ENCODE results near the gene MTHFS. TPM values are rescaled to one million over a fixed set of nuclear protein-coding genes. Genes with fewer than 3 reads are reported as not detected.

MTHFS gene
- total RNA-seq, 1 experiment from 2014 or later, result 8.7 TPM

DNA sequence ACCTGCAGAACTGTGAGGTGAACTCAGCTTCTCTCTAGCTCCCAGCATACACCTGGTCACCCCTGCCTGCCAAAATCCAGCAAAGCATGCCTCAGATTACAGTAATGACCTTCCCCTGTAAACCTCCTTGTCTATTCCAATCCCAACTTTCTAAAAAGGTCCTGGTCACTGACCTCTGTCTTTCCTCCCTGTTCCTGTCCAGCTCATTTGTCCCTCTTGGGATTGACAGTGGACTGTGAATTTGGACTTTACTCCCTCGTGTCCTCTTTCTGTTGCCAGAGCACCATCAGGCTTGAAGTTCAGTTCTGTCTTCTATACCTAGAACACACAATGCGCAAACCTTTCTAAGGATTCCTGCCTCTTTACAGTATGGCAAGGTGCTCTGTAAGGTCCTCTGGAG lies 50.3 kb downstream of the MTHFS start:
- POLR2A ChIA-PET (ENCODE audit: low non-redundant PET), result no interaction called here
- BruUV-seq (replicated peaks), result no TSS peak
- intact Hi-C loops (cut with micrococcal nuclease; ENCODE audit: unreplicated experiment), result loop anchor here (5.0 kb wide), 1 partner anchor 249 kb away; no protein-coding TSS in a partner anchor

DNA sequence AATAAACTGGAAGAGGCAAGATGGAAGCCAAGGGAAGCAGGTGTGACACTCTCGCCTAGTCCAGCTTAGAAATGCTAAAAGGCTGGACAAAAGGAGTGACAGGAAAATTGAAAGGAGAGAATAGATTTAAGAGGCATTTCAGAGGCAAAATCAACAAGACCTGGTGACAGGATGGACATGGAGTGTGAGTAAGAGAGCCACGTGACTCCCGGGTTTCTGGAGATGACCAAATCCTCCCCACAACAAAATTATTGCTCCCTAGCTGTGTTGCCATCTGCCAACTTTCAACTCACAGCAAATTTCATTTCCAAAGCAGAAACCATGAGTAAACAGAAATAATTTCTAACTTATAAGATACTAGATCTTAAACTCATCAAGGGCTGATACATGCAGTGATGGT lies 52.6 kb downstream of the MTHFS start:
- CTCF ChIA-PET, result no interaction called here

More for the DNA sequence above, 50.3 kb downstream of the MTHFS start:
- no peak for DNase-seq (ENCODE audit: low spot score)
- Histone ChIP-seq H3K4me1 (ENCODE audit: insufficient read depth, low read length, poor library complexity, severe bottlenecking) (no peaks in the 10 kb centered on the region), H3K4me3 (ENCODE audit: low read depth, low read length, poor library complexity, severe bottlenecking) (no peak overlapping the region), H3K9me3 (ENCODE audit: low read depth, low read length, poor library complexity, severe bottlenecking) (no peaks in the 10 kb centered on the region), H3K36me3 (ENCODE audit: insufficient read depth, low read length, poor library complexity, severe bottlenecking) (no peaks in the 10 kb centered on the region), H3K27me3 (replicated peaks; ENCODE audit: insufficient read depth, low read depth, low read length, poor library complexity) (no peaks in the 10 kb centered on the region), H3K27ac (ENCODE audit: low read depth, low read length, poor library complexity, severe bottlenecking) (no peak overlapping the region)
- no peak for TF ChIP-seq EZH2 (IDR thresholded peaks at IDR 0.05; ENCODE audit: borderline replicate concordance, low read depth, low read length, poor library complexity, severe bottlenecking)
- TF ChIP-seq, protein P1, sequence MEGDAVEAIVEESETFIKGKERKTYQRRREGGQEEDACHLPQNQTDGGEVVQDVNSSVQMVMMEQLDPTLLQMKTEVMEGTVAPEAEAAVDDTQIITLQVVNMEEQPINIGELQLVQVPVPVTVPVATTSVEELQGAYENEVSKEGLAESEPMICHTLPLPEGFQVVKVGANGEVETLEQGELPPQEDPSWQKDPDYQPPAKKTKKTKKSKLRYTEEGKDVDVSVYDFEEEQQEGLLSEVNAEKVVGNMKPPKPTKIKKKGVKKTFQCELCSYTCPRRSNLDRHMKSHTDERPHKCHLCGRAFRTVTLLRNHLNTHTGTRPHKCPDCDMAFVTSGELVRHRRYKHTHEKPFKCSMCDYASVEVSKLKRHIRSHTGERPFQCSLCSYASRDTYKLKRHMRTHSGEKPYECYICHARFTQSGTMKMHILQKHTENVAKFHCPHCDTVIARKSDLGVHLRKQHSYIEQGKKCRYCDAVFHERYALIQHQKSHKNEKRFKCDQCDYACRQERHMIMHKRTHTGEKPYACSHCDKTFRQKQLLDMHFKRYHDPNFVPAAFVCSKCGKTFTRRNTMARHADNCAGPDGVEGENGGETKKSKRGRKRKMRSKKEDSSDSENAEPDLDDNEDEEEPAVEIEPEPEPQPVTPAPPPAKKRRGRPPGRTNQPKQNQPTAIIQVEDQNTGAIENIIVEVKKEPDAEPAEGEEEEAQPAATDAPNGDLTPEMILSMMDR (conservative IDR thresholded peaks at IDR 0.05; ENCODE audit: low read depth, low read length), result no peak
- CTCF ChIA-PET, result no interaction called here

DNA sequence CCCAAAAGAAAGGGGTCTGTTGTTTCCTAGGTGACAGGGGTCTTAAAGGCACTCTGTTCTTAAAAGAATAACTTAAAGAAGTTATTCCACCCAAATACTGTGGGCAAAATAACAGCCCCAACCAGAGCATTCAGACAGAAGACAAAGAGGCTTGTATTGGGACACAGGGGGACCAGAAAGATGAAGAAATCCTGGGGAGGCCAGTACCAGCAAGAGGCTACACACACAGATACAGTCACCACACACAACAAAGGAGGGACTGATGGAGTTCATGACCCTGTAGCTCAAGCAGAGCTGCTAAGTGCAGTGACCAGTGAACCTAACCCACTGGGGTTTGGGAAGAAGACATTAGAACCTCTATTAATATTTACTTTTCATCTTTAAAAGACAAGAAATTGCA lies 59.0 kb downstream of the MTHFS start:
- Histone ChIP-seq H3K27me3 (replicated peaks; ENCODE audit: insufficient read depth, low read depth, low read length, poor library complexity) (no peaks in the 10 kb centered on the region), H3K4me1 (ENCODE audit: insufficient read depth, low read length, poor library complexity, severe bottlenecking) (no peaks in the 10 kb centered on the region), H3K4me3 (ENCODE audit: low read depth, low read length, poor library complexity, severe bottlenecking) (no peak overlapping the region), H3K27ac (ENCODE audit: low read depth, low read length, poor library complexity, severe bottlenecking) (no peak overlapping the region), H3K9me3 (ENCODE audit: low read depth, low read length, poor library complexity, severe bottlenecking) (no peaks in the 10 kb centered on the region), H3K36me3 (ENCODE audit: insufficient read depth, low read length, poor library complexity, severe bottlenecking) (no peaks in the 10 kb centered on the region)
- ChIA-PET CTCF (no interaction called here), POLR2A (ENCODE audit: low non-redundant PET) (no interaction called here)
- BruUV-seq (replicated peaks), result no TSS peak
- DNase-seq (ENCODE audit: low spot score), result no peak
- intact Hi-C loops (cut with micrococcal nuclease; ENCODE audit: unreplicated experiment), result no loop called here
- TF ChIP-seq, protein P1 (conservative IDR thresholded peaks at IDR 0.05; ENCODE audit: low read depth, low read length), result no peak
- no peak for TF ChIP-seq EZH2 (IDR thresholded peaks at IDR 0.05; ENCODE audit: borderline replicate concordance, low read depth, low read length, poor library complexity, severe bottlenecking)

More for the DNA sequence above, 52.6 kb downstream of the MTHFS start:
- Histone ChIP-seq H3K27ac (ENCODE audit: low read depth, low read length, poor library complexity, severe bottlenecking) (no peak overlapping the region), H3K9me3 (ENCODE audit: low read depth, low read length, poor library complexity, severe bottlenecking) (no peaks in the 10 kb centered on the region), H3K27me3 (replicated peaks; ENCODE audit: insufficient read depth, low read depth, low read length, poor library complexity) (no peaks in the 10 kb centered on the region), H3K4me3 (ENCODE audit: low read depth, low read length, poor library complexity, severe bottlenecking) (no peak overlapping the region), H3K36me3 (ENCODE audit: insufficient read depth, low read length, poor library complexity, severe bottlenecking) (no peaks in the 10 kb centered on the region), H3K4me1 (ENCODE audit: insufficient read depth, low read length, poor library complexity, severe bottlenecking) (no peaks in the 10 kb centered on the region)
- intact Hi-C loops (cut with micrococcal nuclease; ENCODE audit: unreplicated experiment), result no loop called here
- BruUV-seq (replicated peaks), result no TSS peak
- POLR2A ChIA-PET (ENCODE audit: low non-redundant PET), result no interaction called here
- TF ChIP-seq, protein P1 (conservative IDR thresholded peaks at IDR 0.05; ENCODE audit: low read depth, low read length), result no peak
- TF ChIP-seq EZH2 (IDR thresholded peaks at IDR 0.05; ENCODE audit: borderline replicate concordance, low read depth, low read length, poor library complexity, severe bottlenecking), result no peak
- DNase-seq (ENCODE audit: low spot score), result no peak

Data from A673 (cell line).